Tongue (tissue), 2 donors: ENCODE data around the gene RPP38. TPM values are rescaled to one million over a fixed set of nuclear protein-coding genes. Genes with fewer than 3 reads are reported as not detected.

ENCODE experiments used
- DNase-seq: peaks from one replicate; pipeline ENCODE4 v3.0.0-alpha.2; 2015
- total RNA-seq: library from RNA; depleted of rRNA; stranded (reverse); fragments of >200 nt; gene quantifications from one replicate; pipeline ENCODE4 v1.2.3, GENCODE V29; 2014

RPP38 gene
- total RNA-seq, 1 donor from 2014 or later = 7.2 TPM

DNA sequence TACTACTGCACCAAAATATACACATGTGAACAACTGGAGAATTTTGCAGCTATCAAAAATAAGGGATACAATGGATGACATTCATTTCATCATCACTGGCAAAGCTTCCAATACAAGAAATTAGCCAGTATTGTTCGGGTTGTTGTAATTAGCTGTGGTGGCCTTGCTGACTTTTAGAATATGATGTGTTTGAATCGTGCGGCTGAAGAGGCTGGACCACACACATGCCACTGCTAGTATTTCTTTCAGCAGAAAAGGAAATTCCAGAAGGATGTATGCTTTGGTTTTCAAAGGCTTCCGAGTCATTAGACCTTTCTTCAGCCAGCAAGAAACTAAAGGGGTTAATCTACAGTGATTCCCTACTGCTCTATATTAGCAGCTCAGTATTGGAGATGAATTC is 16.6 kb downstream of the RPP38 start:
- no peak for DNase-seq

DNA sequence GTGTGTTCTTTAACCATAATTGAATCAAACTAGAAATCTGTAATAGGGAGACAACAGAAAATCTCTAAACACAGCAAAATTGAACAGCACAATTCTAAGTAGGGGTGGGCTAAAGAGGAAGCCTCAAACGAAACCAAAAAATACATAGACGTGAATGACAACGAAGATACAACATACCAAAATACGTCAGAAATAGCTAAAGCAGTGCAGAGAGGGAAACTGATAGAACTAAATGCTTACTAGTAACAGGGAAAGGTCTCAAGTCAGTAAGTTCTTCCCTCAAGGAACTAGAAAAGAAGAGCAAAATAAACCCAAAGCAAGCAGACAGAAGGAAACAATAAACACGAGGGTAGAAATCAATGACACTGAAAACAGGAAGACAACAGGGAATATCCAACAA is 19.1 kb downstream of the RPP38 start:
- no peak for DNase-seq

DNA sequence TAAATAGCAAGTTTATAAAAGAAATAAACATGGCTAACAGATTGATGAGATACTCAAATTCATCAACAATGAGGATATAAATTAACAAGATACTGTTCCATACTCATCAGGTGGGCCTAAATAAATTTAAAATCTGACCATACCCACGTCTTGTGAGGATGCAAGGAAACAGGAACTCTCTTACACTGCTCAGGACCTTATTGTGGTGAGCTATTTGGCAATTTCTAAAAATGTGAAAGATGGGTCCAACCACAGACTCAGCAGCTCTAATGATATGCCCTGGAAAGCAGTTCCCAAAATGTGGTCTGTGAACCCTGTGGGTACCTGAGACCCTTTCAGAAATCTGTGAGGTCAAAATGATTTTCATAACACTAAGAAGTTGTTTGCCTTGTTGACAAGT is 21.5 kb downstream of the RPP38 start:
- no peak for DNase-seq

DNA sequence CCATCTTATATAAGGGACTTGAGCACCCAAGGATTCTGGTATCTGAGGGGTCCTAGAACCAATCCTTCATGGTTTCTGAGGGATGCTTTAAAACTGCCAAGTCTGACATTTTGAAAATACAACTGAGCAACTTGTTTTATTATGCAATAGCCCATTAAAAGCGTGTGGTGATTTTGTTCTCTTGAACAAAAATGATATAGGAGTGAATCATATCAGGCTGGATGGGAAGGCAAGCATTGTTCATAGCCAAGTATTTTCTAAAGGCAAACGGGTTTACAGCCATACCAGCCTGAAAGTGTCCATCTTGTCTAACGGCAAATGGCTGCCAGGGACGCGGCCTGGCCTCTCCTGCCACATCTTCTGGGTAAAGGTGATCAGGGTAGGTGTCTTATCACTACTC is 23.4 kb downstream of the RPP38 start:
- DNase-seq = no peak

DNA sequence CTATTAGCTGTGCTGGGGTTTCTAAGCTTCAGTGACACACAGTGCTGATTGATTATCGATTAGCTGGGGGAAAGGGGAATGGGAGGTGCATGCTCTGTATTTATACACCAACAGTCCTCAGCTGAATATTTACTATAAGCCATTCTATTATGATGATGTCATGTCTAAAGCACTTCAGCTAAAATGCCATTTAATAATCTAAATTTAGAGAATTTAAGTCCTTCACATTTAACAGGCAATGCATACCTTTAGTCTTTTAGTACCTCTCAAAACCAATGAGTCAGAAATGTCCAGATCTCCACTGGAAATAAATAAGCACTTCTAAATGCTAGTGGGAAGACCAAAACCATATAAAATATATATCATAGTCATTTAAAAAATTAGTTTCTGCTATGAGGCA is 24.6 kb downstream of the RPP38 start:
- DNase-seq = no peak

- no peak for DNase-seq
Measured at GRCh38 chr10:15122477-15123030, 25.4 kb downstream of the RPP38 start.

GRCh38 chr10:15123749-15124184 is 26.6 kb downstream of the RPP38 start:
- DNase-seq = no peak

- no peak for DNase-seq
Measured at GRCh38 chr10:15124190-15124589, 27.0 kb downstream of the RPP38 start.

- DNase-seq = no peak
Measured at GRCh38 chr10:15124908-15125307, 27.8 kb downstream of the RPP38 start.

DNA sequence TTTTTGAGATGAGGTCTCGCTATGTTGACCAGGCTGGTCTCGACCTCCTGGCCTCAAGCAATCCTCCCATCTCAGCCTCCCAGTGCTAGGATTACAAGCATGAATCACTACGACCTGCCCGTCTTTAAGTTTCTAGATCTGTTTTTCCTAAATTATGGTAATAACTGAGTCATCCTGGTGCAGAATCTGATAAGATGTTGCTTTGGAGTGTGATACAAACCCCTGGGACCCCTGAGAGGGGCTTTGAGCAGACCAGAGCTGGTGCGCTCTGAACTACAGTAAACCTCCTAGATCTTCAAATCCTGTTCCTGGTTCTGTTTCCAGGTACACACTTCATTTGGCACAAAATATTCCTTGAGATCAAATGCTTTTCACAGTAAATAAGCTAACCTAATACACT is 34.2 kb downstream of the RPP38 start:
- DNase-seq = no peak

- no peak for DNase-seq
Measured at GRCh38 chr10:15136129-15137035, 39.2 kb downstream of the RPP38 start.

GRCh38 chr10:15137036-15137359 is 39.8 kb downstream of the RPP38 start:
- no peak for DNase-seq

DNA sequence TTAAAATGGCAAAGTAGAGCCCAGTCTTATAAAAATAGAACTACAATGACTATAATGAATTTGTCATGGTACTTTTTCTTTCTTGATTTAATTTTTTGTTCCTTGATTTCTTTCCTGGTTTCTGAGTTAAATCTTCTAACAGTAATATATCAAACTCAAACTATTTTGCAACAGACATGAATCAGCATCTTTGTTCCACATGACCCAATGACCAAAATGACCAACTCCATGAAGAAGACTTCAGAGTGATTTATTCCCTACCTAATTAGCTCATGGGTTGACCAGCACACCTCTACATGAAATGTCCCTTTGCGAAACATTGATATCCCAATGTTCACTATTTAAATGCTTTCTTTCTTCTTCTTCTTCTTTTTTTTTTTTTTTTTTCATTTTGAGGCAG is 40.5 kb downstream of the RPP38 start:
- no peak for DNase-seq

GRCh38 chr10:15140698-15141097 is 43.5 kb downstream of the RPP38 start:
- no peak for DNase-seq

DNA sequence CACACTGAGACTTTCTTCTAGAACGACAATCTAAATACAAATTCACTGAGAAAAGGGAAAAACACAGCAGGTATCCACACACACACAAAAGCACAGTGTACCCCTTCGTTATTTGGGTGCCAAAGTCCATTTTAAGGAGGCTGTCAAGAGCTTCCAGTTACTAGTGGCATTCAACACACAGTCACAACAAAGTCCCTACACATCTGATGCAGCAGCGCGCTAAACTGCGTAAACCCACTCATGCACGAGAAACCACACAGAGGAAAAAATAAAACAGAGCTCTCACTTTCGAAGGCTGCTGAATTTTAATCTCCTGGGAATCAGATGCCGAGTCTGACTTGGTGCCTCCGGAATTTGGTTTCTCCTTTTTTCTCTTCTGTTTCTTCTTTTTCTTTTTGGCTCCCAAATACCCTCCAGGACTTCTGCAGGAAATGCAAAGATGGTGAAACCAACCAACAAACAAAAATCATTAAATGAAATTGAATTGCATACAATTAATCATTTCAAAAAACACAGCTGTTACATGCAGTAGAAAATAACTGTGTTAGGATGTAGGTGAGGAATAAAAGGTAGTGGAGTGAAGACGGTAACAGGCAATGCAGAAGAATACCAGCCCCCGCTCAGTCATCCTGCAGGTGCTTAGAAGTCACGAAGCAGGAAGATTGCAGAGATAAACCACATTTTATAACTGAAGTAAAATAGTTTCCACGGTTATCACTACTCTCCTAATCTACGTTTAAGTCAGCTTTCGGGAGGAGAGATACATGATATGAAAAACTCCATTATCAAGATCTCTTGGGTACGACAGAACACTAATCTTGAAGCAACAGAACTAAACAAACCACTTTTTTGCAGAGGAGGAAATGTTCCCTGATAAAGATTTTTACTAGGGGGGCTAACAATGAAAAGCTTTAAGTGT is 44.2 kb downstream of the RPP38 start:
- DNase-seq = no peak

GRCh38 chr10:15144788-15145187 is 47.6 kb downstream of the RPP38 start:
- no peak for DNase-seq

DNA sequence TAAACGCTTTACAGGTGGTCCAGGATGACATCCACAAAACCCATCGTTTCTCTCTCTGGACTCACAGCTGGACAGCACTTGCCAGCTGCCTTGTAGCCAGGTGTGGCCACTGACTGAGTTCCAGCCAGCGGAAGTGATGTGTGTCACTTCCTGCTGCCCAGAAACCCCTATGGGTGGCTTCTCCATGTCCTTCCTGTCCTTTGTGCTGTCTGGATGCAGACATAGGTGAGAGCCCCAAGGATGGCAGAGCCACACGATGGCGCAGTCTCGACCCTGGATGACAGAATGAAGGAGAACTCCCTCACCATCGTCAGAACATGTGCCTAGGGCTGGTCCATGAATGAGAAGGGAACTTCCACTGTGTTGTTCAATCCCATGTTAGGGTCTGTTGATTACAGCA is 49.2 kb downstream of the RPP38 start:
- no peak for DNase-seq

DNA sequence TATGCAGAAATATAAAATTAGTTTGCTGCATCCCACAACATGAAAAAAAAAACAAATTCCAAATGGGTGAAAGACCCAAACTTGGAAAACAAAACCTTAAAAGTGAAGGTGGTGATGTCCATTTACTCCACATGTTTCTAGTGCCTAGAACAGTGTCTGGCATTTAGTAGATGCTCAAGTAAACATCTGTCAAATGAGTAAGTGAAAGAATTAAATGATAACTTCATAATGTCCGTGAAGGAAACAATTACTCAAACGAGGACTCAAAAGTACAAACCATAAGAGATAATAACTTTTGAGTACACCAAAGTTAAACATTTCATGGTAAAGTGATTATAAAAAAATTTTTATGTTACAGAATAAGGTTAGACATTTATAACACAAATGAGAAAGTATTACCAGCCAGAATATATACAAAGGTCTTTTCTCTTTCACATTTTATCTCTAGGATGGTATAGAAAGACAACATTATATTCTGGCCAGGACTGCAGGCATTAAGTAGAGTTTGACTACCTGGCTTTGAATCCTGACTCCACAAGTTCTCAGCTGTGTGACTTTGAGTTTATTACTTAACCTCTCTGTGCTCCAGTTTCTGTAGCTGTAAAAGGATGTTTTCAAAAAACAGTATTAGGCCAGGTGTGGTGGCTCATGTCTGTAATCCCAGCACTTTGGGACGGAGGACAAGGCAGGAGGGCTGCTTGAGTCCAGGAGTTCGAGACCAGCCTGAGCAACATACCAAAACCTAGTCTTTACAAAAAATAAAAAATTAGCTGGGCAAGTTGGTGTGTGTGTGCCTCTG is 50.6 kb downstream of the RPP38 start:
- DNase-seq = no peak

DNA sequence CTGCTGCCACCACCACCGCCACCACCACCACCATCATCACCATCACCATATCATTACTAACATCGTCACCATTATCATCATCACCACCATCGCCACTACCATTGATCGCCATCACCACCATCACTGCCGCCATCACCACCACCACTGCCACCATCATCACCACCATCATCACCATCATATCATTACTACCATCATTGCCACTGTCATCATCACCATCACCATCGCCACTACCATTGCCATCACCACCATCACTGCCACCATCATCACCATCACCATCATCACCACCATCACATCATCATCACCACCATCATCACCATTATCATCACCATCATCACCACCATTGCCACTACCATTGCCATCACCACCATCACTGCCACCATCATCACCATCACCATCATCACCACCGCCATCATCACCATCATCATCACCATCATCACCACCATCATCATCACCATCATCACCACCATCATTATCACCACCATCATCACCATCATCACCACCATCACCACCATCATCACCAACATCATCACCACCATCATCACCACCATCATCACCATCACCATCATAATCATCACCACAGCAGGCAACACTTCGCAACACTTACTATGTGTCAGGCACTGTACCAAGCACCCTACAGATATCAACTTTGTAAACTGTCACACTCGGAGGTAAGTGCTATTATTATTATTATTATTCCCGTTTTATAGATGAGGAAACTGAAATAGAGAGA is 52.1 kb downstream of the RPP38 start:
- DNase-seq = no peak

DNA sequence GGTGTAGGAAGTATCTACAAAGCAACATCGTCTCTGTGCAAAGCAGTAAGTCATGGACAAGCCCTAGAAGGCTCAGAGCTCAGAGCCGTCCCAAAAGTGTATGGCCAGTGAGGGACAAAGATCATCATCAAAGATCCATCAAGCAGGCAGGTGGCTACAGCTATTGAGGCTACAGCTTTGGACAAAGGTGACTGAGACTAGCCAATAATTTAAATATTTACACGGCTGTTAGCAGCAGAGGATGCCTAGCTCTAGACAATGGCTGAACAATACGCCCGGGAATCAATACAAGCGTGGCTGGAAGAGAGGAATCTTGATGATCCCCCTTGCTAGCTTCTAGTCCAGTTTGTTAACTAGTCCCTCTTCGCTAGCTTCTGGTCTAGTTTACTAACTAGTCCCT is 53.4 kb downstream of the RPP38 start:
- no peak for DNase-seq

GRCh38 chr10:15152556-15152955 is 55.4 kb downstream of the RPP38 start:
- DNase-seq = no peak
